ENCODE data around the gene DCDC2B.

DCDC2B gene

GRCh38 chr1:32197837-32198236 lies 11.1 kb upstream of the DCDC2B start:
- Histone ChIP-seq H3K9me3 (ENCODE audit: insufficient read depth, low read length) (no peaks in the 10 kb centered on the region), H3K27me3 (ENCODE audit: low read length) (no peaks in the 10 kb centered on the region), H3K36me3 (ENCODE audit: low read length) (peaks cover 7% of the 10 kb centered on the region; the same call in 1 of the 2 replicates), H3F3A (ENCODE audit: insufficient read depth) (peaks cover 19% of the 10 kb centered on the region), H3K27ac (ENCODE audit: low read depth, low read length) (no peak overlapping the region), H3K79me2 (ENCODE audit: insufficient read depth, low read length) (0 out of 2 replicates have a peak, but pooled peaks cover 3% of the 10 kb centered on the region), H3K4me2 (ENCODE audit: low read depth, low read length, poor library complexity, severe bottlenecking) (no peak overlapping the region), H3K9ac (ENCODE audit: low read length) (no peak overlapping the region), H3K4me3 (ENCODE audit: insufficient read depth, low read length, poor library complexity, severe bottlenecking) (no peak overlapping the region), H2AFZ (ENCODE audit: low read depth, low read length, severe bottlenecking) (no peak overlapping the region), H4K20me1 (ENCODE audit: low read depth, low read length) (no peaks in the 10 kb centered on the region), H3K9me2 (replicated peaks; ENCODE audit: insufficient read depth, low read length) (no peaks in the 10 kb centered on the region)
- TF ChIP-seq CTCF (IDR thresholded peaks at IDR 0.05; ENCODE audit: insufficient read depth, low read length, poor library complexity, severe bottlenecking) (no peak), EZH2phosphoT487 (conservative IDR thresholded peaks at IDR 0.05; ENCODE audit: low read length) (no peak)

GRCh38 chr1:32198237-32199042 lies 10.4 kb upstream of the DCDC2B start:
- H3K4me2 ChIP-seq (ENCODE audit: low read depth, low read length, poor library complexity, severe bottlenecking): no peak overlapping the region
- peaks cover 19% of the 10 kb centered on the region for H3F3A ChIP-seq (ENCODE audit: insufficient read depth)
- H3K27me3 ChIP-seq (ENCODE audit: low read length): no peaks in the 10 kb centered on the region
- H4K20me1 ChIP-seq (ENCODE audit: low read depth, low read length): no peaks in the 10 kb centered on the region
- H3K36me3 ChIP-seq (ENCODE audit: low read length): peaks cover 7% of the 10 kb centered on the region; the same call in 1 of the 2 replicates
- H3K9ac ChIP-seq (ENCODE audit: low read length): no peak overlapping the region
- H3K9me3 ChIP-seq (ENCODE audit: insufficient read depth, low read length): no peaks in the 10 kb centered on the region
- 0 out of 2 replicates have a peak, but pooled peaks cover 3% of the 10 kb centered on the region for H3K79me2 ChIP-seq (ENCODE audit: insufficient read depth, low read length)
- no peak overlapping the region for H3K4me3 ChIP-seq (ENCODE audit: insufficient read depth, low read length, poor library complexity, severe bottlenecking)
- H3K27ac ChIP-seq (ENCODE audit: low read depth, low read length): no peak overlapping the region
- H3K9me2 ChIP-seq (replicated peaks; ENCODE audit: insufficient read depth, low read length): no peaks in the 10 kb centered on the region
- H2AFZ ChIP-seq (ENCODE audit: low read depth, low read length, severe bottlenecking): no peak overlapping the region
- TF ChIP-seq EZH2phosphoT487 (conservative IDR thresholded peaks at IDR 0.05; ENCODE audit: low read length): no peak
- no peak for TF ChIP-seq CTCF (IDR thresholded peaks at IDR 0.05; ENCODE audit: insufficient read depth, low read length, poor library complexity, severe bottlenecking)

- Histone ChIP-seq H3K27ac (ENCODE audit: low read depth, low read length) (peak overlapping the region; percentile 62), H2AFZ (ENCODE audit: low read depth, low read length, severe bottlenecking) (no peak overlapping the region), H3K9me3 (ENCODE audit: insufficient read depth, low read length) (no peaks in the 10 kb centered on the region), H3K4me3 (ENCODE audit: insufficient read depth, low read length, poor library complexity, severe bottlenecking) (no peak overlapping the region), H3K27me3 (ENCODE audit: low read length) (no peaks in the 10 kb centered on the region), H3K36me3 (ENCODE audit: low read length) (peaks cover 3% of the 10 kb centered on the region; the same call in 1 of the 2 replicates), H4K20me1 (ENCODE audit: low read depth, low read length) (no peaks in the 10 kb centered on the region), H3K4me2 (ENCODE audit: low read depth, low read length, poor library complexity, severe bottlenecking) (peak overlapping the region; percentile 64), H3K9ac (ENCODE audit: low read length) (peak overlapping the region; percentile 71; the same call in 1 of the 2 replicates), H3F3A (ENCODE audit: insufficient read depth) (peaks cover 19% of the 10 kb centered on the region), H3K79me2 (ENCODE audit: insufficient read depth, low read length) (0 out of 2 replicates have a peak, but pooled peaks cover 3% of the 10 kb centered on the region), H3K9me2 (replicated peaks; ENCODE audit: insufficient read depth, low read length) (no peaks in the 10 kb centered on the region)
- TF ChIP-seq EZH2phosphoT487 (conservative IDR thresholded peaks at IDR 0.05; ENCODE audit: low read length): no peak
- TF ChIP-seq CTCF (IDR thresholded peaks at IDR 0.05; ENCODE audit: insufficient read depth, low read length, poor library complexity, severe bottlenecking): no peak
Observed at GRCh38 chr1:32199043-32199716, 9.7 kb upstream of the DCDC2B start.

All from SU-DHL-6 (cell line).